NCI-H2029 (cell line): ENCODE results near the gene TEX13B.

ENCODE experiments used
- DNase-seq: peaks from one replicate; lab custom pipeline; 2025; lab: John Stamatoyannopoulos, UW

Gene TEX13B

DNA sequence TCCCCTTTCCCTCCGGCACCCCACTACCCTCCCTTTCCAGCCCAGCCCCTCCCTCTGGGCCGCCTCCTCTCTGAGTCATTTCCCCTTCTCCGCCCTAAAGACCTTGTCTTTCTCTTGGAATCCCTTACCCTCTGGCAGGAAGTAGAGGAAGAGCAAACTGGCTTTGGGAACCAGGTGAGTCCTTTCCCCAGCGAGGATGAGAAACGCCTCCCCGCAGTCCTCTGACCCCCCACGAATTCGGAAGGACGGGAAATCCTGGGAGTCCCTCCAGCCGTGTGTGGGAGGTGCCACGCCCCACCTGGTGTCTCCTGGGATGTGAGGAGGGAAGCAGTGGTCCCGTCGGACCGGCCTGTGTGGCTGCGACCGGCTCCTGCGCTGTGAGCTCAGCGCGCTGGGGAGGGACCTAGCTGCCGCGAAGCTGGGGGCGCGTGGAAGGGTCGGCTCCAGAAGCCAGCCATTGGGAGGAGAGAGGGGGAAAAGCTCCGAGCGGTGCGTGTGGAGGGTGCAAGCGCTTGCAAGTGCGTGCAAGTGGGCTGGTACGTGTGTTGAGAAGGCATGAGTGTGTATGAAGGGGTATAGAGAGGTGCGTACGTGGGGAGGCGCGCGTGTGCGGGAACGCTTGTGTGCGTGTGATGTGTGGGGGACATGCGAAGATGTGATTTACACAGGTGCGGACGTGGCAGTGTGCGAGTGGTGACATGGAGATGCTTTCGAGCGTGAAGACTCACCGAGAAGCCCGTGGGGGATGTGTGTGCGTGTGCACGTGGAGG is 46.3 kb downstream of the TEX13B start:
- DNase-seq: no peak

DNA sequence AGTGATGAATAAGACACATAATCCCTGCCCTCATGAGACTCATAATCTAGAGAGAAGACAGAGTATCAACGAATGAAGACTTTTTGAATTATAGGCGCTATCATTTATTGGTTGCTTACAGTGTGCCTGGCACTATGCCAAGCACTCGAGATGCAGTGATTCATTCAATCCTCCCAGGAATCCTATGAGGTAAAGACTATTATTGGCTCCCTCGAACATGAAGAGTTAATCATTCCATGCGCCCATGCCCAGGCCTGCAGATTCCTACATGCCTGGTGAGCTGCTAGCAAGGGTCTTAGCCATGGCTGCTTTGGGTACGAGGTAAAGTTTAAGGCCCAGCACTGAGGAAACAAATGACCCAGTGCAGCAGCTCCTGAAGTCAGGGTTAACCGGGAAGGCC is 47.0 kb downstream of the TEX13B start:
- DNase-seq: no peak

DNA sequence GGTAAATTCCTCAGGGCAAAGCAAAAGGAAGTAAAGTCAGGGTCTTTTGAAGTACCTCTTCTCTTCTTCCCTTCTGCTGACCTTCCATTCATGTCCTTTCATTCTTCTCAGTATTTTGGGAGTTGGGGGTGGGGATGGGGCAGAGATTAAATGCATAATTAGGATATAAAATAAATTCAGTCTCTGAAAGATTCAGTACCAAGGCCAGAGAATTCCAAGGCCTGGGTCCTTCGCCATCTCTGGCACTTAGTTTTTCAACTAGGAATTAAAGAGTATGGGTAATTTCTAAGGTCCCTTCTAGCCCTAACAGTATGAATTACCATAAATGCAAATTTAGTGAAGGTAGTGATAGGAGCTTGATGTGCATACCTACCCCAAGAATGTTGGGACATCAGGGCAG is 47.9 kb downstream of the TEX13B start:
- no peak for DNase-seq
